Measurements from ENCODE around the gene DOCK6.

DOCK6 gene

GRCh38 chr19:11247391-11247790 is 14.9 kb downstream of the DOCK6 start:
- Mint-ChIP-seq H3K4me1 (peaks cover 6% of the 10 kb centered on the region), H3K27me3 (peaks cover 47% of the 10 kb centered on the region), H3K27ac (no peak overlapping the region), H3K9me3 (no peaks in the 10 kb centered on the region), H3K36me3 (no peaks in the 10 kb centered on the region), H3K4me3 (no peak overlapping the region)
- CTCF ChIA-PET, result no interaction called here
- DNase-seq, result no peak

DNA sequence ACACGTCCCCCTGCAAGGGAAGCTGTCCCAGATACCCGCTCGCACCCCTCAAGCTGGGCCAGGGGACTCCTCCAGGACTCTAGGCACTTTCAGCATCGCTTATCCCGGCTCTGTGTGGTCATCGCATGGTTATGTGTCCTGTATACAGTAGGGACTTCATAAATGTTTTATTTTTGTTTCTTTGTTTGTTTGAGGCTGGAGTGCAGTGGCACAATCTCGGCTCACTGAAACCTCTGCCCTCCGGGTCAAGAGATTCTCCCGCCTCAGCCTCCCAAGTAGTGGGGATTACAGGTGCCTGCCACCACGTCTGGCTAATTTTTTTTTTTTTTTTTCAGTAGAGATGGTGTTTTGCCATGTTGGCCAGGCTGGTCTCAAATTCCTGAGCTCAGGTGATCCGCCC is 15.4 kb downstream of the DOCK6 start:
- Mint-ChIP-seq H3K4me1 (peaks cover 6% of the 10 kb centered on the region), H3K27me3 (peaks cover 46% of the 10 kb centered on the region), H3K36me3 (no peaks in the 10 kb centered on the region), H3K9me3 (no peaks in the 10 kb centered on the region), H3K27ac (no peak overlapping the region), H3K4me3 (no peak overlapping the region)
- no peak for DNase-seq
- CTCF ChIA-PET, result no interaction called here

DNA sequence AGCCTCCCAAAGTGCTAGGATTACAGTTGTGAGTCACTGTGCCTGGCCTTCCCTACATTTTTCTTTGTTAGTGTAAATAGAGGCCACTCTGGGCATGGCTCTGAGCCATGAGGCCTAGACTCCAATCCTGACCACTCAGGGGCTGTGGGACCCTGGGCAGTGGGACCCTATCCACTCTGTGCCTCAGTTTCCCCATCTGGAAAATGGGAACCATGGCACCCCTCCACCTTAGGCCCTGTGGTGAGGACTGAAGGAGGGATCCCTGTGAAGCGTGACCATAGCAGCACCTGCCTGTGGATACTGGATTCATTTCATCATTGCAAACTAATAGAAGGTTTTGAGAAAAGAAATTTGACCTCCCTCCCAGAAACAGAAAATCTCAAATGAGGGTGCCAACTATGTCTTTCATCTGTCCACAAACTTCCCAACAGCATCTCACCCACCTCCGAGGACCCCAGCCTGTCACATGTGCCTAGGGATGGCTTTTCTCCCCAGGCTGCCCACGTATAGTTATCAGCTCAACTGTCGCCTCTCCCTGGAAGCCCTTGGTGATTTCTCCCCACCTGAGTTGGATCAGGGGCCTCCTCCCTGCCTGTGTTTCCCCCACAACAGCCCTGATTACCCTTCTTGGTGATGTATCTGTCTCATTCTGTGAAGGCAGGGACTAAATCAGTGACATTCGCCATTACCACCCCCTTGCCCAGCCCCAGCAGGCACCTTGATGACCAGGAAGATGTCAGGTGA is 17.3 kb downstream of the DOCK6 start:
- Mint-ChIP-seq H3K27ac (no peak overlapping the region), H3K36me3 (no peaks in the 10 kb centered on the region), H3K4me3 (no peak overlapping the region), H3K9me3 (no peaks in the 10 kb centered on the region), H3K4me1 (peaks cover 6% of the 10 kb centered on the region), H3K27me3 (peaks cover 58% of the 10 kb centered on the region)
- CTCF ChIA-PET, result interaction anchor here (2.3 kb wide), 1 partner anchor 238 kb away, joined by 9 read pairs; no protein-coding TSS in a partner anchor
- DNase-seq, result no peak

- Mint-ChIP-seq H3K4me1 (peaks cover 6% of the 10 kb centered on the region), H3K36me3 (no peaks in the 10 kb centered on the region), H3K9me3 (peaks cover 3% of the 10 kb centered on the region), H3K27me3 (peaks cover 63% of the 10 kb centered on the region), H3K27ac (no peak overlapping the region), H3K4me3 (no peak overlapping the region)
- DNase-seq, result no peak
- CTCF ChIA-PET, result interaction anchor here (0.5 to 2.3 kb wide), 4 partner anchors 43 to 307 kb away, joined by 3 to 9 read pairs (median 3); no protein-coding TSS in a partner anchor
Observed at GRCh38 chr19:11243798-11244169, 18.5 kb downstream of the DOCK6 start.

- no peak overlapping the region for H3K4me3 Mint-ChIP-seq
- H3K27ac Mint-ChIP-seq, result no peak overlapping the region
- peaks cover 6% of the 10 kb centered on the region for H3K4me1 Mint-ChIP-seq
- peaks cover 8% of the 10 kb centered on the region for H3K9me3 Mint-ChIP-seq
- no peaks in the 10 kb centered on the region for H3K36me3 Mint-ChIP-seq
- DNase-seq, result peak; percentile 88
- CTCF ChIA-PET, result interaction anchor here (0.5 to 2.3 kb wide), 7 partner anchors 12 to 306 kb away, joined by 3 to 9 read pairs (median 3); partner anchors contain the start of genes DOCK6 and RAB3D
- peaks cover 63% of the 10 kb centered on the region for H3K27me3 Mint-ChIP-seq
Observed at GRCh38 chr19:11242864-11243797, 19.2 kb downstream of the DOCK6 start.

DNA sequence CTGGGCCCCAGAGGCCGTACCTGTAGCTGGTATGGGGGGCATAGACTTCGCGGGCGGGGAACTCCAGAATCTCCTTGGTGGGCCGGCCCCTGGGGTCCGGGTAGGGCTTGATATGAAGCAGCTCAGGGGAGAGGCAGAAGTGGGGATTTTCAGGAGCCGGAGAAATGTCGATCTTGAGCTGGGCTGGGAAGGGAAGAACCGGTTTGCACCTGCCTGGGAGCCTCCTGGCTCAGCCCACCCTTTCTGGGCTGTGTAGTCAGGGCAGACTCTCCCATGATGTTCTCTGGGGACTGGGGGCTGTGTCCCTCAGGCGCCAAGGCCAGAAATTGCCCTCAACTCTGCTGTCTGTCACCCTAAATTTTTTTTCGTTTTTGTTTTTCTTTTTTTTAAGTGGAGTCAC is 20.3 kb downstream of the DOCK6 start:
- no peak overlapping the region for H3K4me3 Mint-ChIP-seq
- H3K9me3 Mint-ChIP-seq, result peaks cover 13% of the 10 kb centered on the region
- peaks cover 6% of the 10 kb centered on the region for H3K4me1 Mint-ChIP-seq
- CTCF ChIA-PET, result interaction anchor here (0.8 to 1.7 kb wide), 4 partner anchors 14 to 241 kb away, joined by 3 to 5 read pairs (median 4); partner anchors contain the start of genes DOCK6 and RAB3D
- peaks cover 57% of the 10 kb centered on the region for H3K27me3 Mint-ChIP-seq
- H3K36me3 Mint-ChIP-seq, result no peaks in the 10 kb centered on the region
- H3K27ac Mint-ChIP-seq, result no peak overlapping the region
- no peak for DNase-seq

GRCh38 chr19:11240008-11240444 is 22.3 kb downstream of the DOCK6 start:
- Mint-ChIP-seq H3K27me3 (peaks cover 44% of the 10 kb centered on the region), H3K4me3 (no peak overlapping the region), H3K27ac (no peak overlapping the region), H3K9me3 (peaks cover 13% of the 10 kb centered on the region), H3K36me3 (no peaks in the 10 kb centered on the region), H3K4me1 (peaks cover 6% of the 10 kb centered on the region)
- DNase-seq, result no peak
- CTCF ChIA-PET, result no interaction called here

GRCh38 chr19:11239377-11240000 is 22.8 kb downstream of the DOCK6 start, which contains the start of gene ANGPTL8:
TSS of gene ANGPTL8 (plus strand) at chr19:11239619. CDS start at chr19:11239638, 19 bp downstream.
- CTCF ChIA-PET, result no interaction called here

GRCh38 chr19:11238781-11239376 is 23.4 kb downstream of the DOCK6 start:
- no peaks in the 10 kb centered on the region for H3K36me3 Mint-ChIP-seq
- CTCF ChIA-PET, result no interaction called here
- H3K27me3 Mint-ChIP-seq, result peaks cover 34% of the 10 kb centered on the region
- DNase-seq, result no peak
- H3K27ac Mint-ChIP-seq, result no peak overlapping the region
- H3K4me3 Mint-ChIP-seq, result no peak overlapping the region
- peaks cover 13% of the 10 kb centered on the region for H3K9me3 Mint-ChIP-seq
- peaks cover 5% of the 10 kb centered on the region for H3K4me1 Mint-ChIP-seq

More at GRCh38 chr19:11239377-11240000, 22.8 kb downstream of the DOCK6 start, which contains the start of gene ANGPTL8:
- H3K27ac Mint-ChIP-seq, result no peak within 1 kb of the TSS
- peaks cover 6% of the 10 kb centered on the region for H3K4me1 Mint-ChIP-seq
- H3K9me3 Mint-ChIP-seq, result peaks cover 13% of the 10 kb centered on the region
- no peak within 1 kb of the TSS for H3K4me3 Mint-ChIP-seq
- no peak for DNase-seq
- H3K36me3 Mint-ChIP-seq, result no peaks in the 10 kb centered on the region
- H3K27me3 Mint-ChIP-seq, result peaks cover 39% of the 10 kb centered on the region

DNA sequence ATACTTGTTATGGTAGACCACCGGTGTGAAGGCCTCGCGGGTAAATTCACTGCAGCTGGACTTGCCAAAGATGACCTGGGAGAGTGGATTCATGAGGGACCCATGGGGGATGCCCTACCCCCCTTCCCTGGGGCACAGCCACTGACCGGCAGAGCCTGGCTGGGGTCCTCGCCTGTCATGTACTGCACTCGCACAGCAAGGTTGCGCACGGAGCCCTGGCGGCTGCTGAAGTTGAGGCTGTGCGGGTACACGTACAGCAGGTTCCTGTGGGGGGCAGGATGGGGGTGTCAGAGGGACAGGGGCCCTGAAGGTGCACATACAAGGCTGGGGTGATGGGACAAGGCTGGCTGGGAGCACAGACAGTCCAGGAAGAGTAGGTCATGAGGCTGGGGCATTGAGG is 24.3 kb downstream of the DOCK6 start:
- H3K27me3 Mint-ChIP-seq, result peaks cover 29% of the 10 kb centered on the region
- no peaks in the 10 kb centered on the region for H3K36me3 Mint-ChIP-seq
- no peak overlapping the region for H3K4me3 Mint-ChIP-seq
- H3K9me3 Mint-ChIP-seq, result peaks cover 13% of the 10 kb centered on the region
- CTCF ChIA-PET, result no interaction called here
- no peak for DNase-seq
- no peak overlapping the region for H3K27ac Mint-ChIP-seq
- no peaks in the 10 kb centered on the region for H3K4me1 Mint-ChIP-seq

- DNase-seq, result no peak
- Mint-ChIP-seq H3K27ac (no peak overlapping the region), H3K4me3 (no peak overlapping the region), H3K9me3 (peaks cover 13% of the 10 kb centered on the region), H3K36me3 (no peaks in the 10 kb centered on the region), H3K27me3 (peaks cover 27% of the 10 kb centered on the region), H3K4me1 (no peaks in the 10 kb centered on the region)
- CTCF ChIA-PET, result no interaction called here
Observed at GRCh38 chr19:11237321-11237720, 25.0 kb downstream of the DOCK6 start.

DNA sequence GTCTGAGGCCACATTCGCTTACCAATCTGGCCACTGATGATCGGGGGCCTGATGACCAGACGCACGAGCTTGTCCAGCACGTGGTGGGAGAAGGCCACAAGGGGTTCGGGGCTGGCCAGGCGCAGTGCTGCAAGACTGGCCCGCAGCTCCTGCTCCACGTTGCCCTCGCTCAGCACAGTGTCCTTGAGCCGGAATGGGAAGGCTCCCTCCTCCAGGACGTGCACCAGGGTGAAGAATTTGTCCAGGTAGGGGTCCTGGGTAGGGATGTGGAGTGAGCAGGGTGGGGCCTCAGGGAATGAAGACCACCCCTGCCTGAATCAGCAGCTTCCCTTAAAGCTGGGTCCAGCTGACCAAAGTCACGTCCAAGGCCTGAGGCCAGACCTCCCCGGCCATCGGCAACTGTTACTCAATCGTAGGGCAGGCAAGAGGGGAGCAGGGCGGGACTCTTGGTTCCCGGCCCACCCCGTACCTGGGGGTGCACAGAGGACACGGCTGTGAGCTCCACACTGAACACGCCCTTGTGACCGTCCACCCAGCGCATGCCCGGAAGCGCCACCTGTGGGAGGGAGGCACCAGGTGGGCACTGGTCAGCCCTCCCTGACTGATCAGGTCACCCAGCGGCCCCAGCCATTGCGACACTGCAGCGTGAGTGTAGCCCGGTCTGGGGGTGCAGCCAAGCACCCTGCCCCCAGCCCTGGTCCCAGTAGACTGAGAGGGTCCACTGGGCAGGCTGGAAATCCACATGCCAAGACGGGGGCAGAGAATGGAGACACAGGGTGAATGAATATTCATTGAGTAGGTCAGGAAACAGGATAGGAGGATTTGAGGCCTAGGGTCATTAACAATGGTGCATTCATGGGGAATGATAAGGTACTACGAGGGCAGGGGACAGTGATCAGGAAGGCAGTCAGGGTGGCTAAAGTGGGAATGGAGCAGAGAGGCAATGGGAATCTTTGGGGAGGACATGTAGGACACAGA is 25.7 kb downstream of the DOCK6 start:
- peaks cover 13% of the 10 kb centered on the region for H3K9me3 Mint-ChIP-seq
- no peaks in the 10 kb centered on the region for H3K4me1 Mint-ChIP-seq
- CTCF ChIA-PET, result no interaction called here
- H3K36me3 Mint-ChIP-seq, result no peaks in the 10 kb centered on the region
- H3K27me3 Mint-ChIP-seq, result peaks cover 21% of the 10 kb centered on the region
- H3K27ac Mint-ChIP-seq, result no peak overlapping the region
- DNase-seq, result no peak
- no peak overlapping the region for H3K4me3 Mint-ChIP-seq

All from activated naive CD4-positive, alpha-beta T cell treated with anti-CD3 and anti-CD28 coated beads, Interleukin-2, amount 10 ng/mL, durations not matched to agents 7 days and 5 days (primary cell).